Measurements from ENCODE around the gene MCTP1.
A peak's percentile ranks its signal among the peaks of the same experiment; 100 is the strongest.

MCTP1 gene

DNA sequence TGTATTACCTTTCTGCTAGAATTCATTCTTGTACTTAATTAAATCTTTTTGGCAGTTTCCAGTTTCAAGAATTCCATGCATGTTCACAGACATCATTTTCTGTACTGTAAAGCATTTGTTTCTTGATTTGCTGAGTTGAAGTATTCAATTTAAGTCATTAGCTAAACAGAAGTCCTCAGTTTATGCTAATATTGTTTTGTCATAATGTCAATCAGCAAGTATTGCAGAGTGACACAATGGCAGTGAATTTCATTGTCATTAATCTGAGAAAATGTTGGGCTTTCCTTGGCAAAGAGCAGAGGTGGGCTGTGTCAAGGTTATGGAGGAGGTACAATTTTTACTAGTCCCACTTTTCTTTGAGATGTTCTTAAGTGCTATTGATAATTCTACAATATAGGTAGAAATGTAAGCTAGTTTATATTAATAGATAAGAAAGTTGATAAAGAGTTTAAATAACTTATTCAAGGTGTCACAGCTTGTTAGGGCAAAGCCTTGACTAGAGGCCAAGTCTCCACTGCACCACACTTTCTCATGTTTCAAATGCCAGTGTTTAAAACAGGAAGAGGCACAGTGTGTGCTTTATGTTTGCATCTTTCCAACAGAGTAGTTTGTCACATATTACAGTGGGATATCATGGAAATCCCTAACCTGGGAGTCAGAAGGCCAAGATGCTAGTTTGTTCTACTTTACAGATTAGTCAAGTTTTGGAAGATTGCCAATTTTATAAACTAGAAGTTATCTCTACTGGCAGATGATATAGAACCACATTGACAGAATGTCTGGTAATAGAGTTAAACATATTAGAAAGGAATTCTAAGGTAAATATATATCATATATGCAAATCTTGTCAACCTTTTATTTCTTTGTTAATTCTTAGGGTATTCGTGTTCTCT lies 610.2 kb downstream of the MCTP1 start:
- TF ChIP-seq TCF12 (IDR thresholded peaks at IDR 0.05; ENCODE audit: low read depth) = no peak
- TF ChIP-seq YY1 (IDR thresholded peaks at IDR 0.05; ENCODE audit: low read depth) = no peak
- TF ChIP-seq CREB1 (IDR thresholded peaks at IDR 0.05; ENCODE audit: low read depth) = no peak
- peak; percentile 67 for TF ChIP-seq NFIC (IDR thresholded peaks at IDR 0.05)
- TF ChIP-seq FOXM1 (IDR thresholded peaks at IDR 0.05; ENCODE audit: borderline replicate concordance, low read depth) = no peak

DNA sequence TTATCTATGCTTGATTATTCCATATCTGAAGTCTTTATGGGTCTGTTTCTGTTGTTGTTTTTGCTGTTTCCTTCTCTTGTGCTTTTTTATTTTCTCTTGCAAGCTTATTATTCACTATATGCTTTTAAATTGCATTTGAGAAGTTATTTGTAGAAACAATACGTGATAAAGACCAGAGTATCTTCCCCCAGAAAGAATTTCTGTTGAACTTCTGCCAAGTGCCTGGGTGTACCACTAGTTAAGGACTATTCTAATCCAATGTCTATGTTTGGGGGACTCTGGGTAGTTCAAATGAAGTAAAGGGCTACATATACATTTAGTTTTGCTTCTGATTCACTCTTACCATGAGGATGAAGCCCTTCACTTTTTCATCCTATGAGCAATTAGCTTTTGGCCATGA lies 612.1 kb downstream of the MCTP1 start:
- no peak for TF ChIP-seq EGR1 (IDR thresholded peaks at IDR 0.05)
- TF ChIP-seq TEAD4 (IDR thresholded peaks at IDR 0.05) = no peak
- no peak for TF ChIP-seq CREB1 (IDR thresholded peaks at IDR 0.05; ENCODE audit: low read depth)
- TF ChIP-seq NFIC (IDR thresholded peaks at IDR 0.05) = no peak
- no peak for TF ChIP-seq YY1 (IDR thresholded peaks at IDR 0.05; ENCODE audit: low read depth)
- TF ChIP-seq CEBPB (IDR thresholded peaks at IDR 0.05) = no peak
- no peak for TF ChIP-seq RAD21 (IDR thresholded peaks at IDR 0.05; ENCODE audit: low read depth)
- no peak for TF ChIP-seq TAF1 (IDR thresholded peaks at IDR 0.05; ENCODE audit: low read depth)
- no peak for TF ChIP-seq FOXM1 (IDR thresholded peaks at IDR 0.05; ENCODE audit: borderline replicate concordance, low read depth)
- no peak for TF ChIP-seq MAX (IDR thresholded peaks at IDR 0.05)
- TF ChIP-seq USF1 (IDR thresholded peaks at IDR 0.05) = no peak
- TF ChIP-seq EP300 (IDR thresholded peaks at IDR 0.05; ENCODE audit: borderline replicate concordance) = no peak
- TF ChIP-seq ZBTB7A (IDR thresholded peaks at IDR 0.05; ENCODE audit: low read depth) = no peak
- TF ChIP-seq, protein P1, sequence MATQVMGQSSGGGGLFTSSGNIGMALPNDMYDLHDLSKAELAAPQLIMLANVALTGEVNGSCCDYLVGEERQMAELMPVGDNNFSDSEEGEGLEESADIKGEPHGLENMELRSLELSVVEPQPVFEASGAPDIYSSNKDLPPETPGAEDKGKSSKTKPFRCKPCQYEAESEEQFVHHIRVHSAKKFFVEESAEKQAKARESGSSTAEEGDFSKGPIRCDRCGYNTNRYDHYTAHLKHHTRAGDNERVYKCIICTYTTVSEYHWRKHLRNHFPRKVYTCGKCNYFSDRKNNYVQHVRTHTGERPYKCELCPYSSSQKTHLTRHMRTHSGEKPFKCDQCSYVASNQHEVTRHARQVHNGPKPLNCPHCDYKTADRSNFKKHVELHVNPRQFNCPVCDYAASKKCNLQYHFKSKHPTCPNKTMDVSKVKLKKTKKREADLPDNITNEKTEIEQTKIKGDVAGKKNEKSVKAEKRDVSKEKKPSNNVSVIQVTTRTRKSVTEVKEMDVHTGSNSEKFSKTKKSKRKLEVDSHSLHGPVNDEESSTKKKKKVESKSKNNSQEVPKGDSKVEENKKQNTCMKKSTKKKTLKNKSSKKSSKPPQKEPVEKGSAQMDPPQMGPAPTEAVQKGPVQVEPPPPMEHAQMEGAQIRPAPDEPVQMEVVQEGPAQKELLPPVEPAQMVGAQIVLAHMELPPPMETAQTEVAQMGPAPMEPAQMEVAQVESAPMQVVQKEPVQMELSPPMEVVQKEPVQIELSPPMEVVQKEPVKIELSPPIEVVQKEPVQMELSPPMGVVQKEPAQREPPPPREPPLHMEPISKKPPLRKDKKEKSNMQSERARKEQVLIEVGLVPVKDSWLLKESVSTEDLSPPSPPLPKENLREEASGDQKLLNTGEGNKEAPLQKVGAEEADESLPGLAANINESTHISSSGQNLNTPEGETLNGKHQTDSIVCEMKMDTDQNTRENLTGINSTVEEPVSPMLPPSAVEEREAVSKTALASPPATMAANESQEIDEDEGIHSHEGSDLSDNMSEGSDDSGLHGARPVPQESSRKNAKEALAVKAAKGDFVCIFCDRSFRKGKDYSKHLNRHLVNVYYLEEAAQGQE (IDR thresholded peaks at IDR 0.05; ENCODE audit: low read depth) = no peak
- TF ChIP-seq TCF12 (IDR thresholded peaks at IDR 0.05; ENCODE audit: low read depth) = no peak

GRCh38 chr5:94670726-94671125 lies 614.2 kb downstream of the MCTP1 start:
- TF ChIP-seq FOXM1 (IDR thresholded peaks at IDR 0.05; ENCODE audit: borderline replicate concordance, low read depth) (no peak), TAF1 (IDR thresholded peaks at IDR 0.05; ENCODE audit: low read depth) (no peak), TCF12 (IDR thresholded peaks at IDR 0.05; ENCODE audit: low read depth) (no peak), EGR1 (IDR thresholded peaks at IDR 0.05) (no peak), EP300 (IDR thresholded peaks at IDR 0.05; ENCODE audit: borderline replicate concordance) (no peak), CREB1 (IDR thresholded peaks at IDR 0.05; ENCODE audit: low read depth) (no peak)
- TF ChIP-seq, protein P1 (IDR thresholded peaks at IDR 0.05; ENCODE audit: low read depth) = no peak

GRCh38 chr5:94667937-94668336 lies 617.0 kb downstream of the MCTP1 start:
- TF ChIP-seq ZBTB7A (IDR thresholded peaks at IDR 0.05; ENCODE audit: low read depth) = no peak
- TF ChIP-seq CREB1 (IDR thresholded peaks at IDR 0.05; ENCODE audit: low read depth) = no peak

DNA sequence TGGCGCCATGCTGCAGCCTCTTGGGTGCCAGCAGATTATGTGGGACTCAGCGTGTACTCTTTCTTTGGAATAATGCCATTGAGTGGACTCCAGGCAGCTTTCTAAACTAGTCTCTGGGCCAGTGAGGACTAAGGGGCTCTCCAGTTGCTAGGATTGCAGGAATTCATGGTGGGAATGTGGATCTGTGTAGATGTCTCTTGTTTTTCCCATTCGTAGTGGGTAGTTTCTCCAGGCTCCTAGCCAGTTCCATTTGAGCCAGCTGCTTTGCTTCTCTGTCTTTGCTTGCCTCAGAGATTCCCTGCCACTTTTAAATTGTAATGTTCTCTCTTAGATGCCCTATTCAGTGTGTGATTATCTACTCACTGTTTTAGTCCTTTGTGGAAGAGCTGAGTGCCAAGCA lies 623.8 kb downstream of the MCTP1 start:
- TF ChIP-seq FOXM1 (IDR thresholded peaks at IDR 0.05; ENCODE audit: borderline replicate concordance, low read depth) (no peak), RAD21 (IDR thresholded peaks at IDR 0.05; ENCODE audit: low read depth) (no peak), USF1 (IDR thresholded peaks at IDR 0.05) (no peak)
- TF ChIP-seq, protein P1 (IDR thresholded peaks at IDR 0.05; ENCODE audit: low read depth) = no peak
